H1 (cell line): Measurements from ENCODE around the gene SOS1.

Source experiments
- CEBPB ChIP-seq: IDR thresholded peaks from 2 replicates; pipeline ENCODE4 v1.6.1; 2012; ENCODE audit warnings: low read depth, low read length
- EGR1 ChIP-seq: IDR thresholded peaks from 2 replicates; pipeline ENCODE4 v1.6.1; 2011; ENCODE audit warnings: low read depth, low read length, borderline replicate concordance
- JUN ChIP-seq: IDR thresholded peaks from 2 replicates; pipeline ENCODE4 v1.6.1; 2011; ENCODE audit warnings: low read depth, mild to moderate bottlenecking, improper control_type of control experiment, low read length
- POLR2AphosphoS5 ChIP-seq: IDR thresholded peaks from 2 replicates; pipeline ENCODE4 v1.6.1; 2011; ENCODE audit warnings: low read depth, low read length
- RAD21 ChIP-seq, 2 experiments: IDR thresholded peaks in 1 of 2; conservative IDR thresholded peaks in 1 of 2; 2 replicates each; pipeline ENCODE4 v1.6.1; 2011; ENCODE audit warnings: low read depth in 2 of 2, low read length in 2 of 2, improper control_type of control experiment in 1 of 2, inconsistent platforms in 1 of 2, mild to moderate bottlenecking in 1 of 2, moderate library complexity in 1 of 2
- RFX5 ChIP-seq: IDR thresholded peaks from 2 replicates; pipeline ENCODE4 v1.6.1; 2011; ENCODE audit warnings: low read depth, low read length, improper control_type of control experiment, borderline replicate concordance
- SIN3A ChIP-seq, 2 experiments: IDR thresholded peaks in 1 of 2; conservative IDR thresholded peaks in 1 of 2; 2 replicates each; pipeline ENCODE4 v1.6.1; 2011 to 2012; ENCODE audit warnings: low read length in 2 of 2, improper control_type of control experiment in 1 of 2, low read depth in 1 of 2, mild to moderate bottlenecking in 1 of 2
- SUZ12 ChIP-seq: fragments of 200-600 bp; sonication (generic); IDR thresholded peaks from 2 replicates; pipeline ENCODE4 v1.6.1; 2012; ENCODE audit warnings: mild to moderate bottlenecking, inconsistent platforms, low read length, moderate library complexity, mixed read lengths
- TCF12 ChIP-seq: IDR thresholded peaks from 2 replicates; pipeline ENCODE4 v1.6.1; 2011; ENCODE audit warnings: low read depth, mild to moderate bottlenecking, low read length
- YY1 ChIP-seq: IDR thresholded peaks from 2 replicates; pipeline ENCODE4 v1.6.1; 2011; ENCODE audit warnings: low read depth, mild to moderate bottlenecking, low read length
- TF ChIP-seq, protein P1 (sequence below), 3 experiments: IDR thresholded peaks; 1 replicate in 2 of 3; 2 replicates in 1 of 3; pipeline versions ENCODE4 v1.5.1 to v1.6.1; 2011; ENCODE audit warnings: low read length in 3 of 3, mild to moderate bottlenecking in 3 of 3, inconsistent platforms in 2 of 3, low read depth in 1 of 3, moderate library complexity in 1 of 3; ENCODE audit not compliant: insufficient read depth in 1 of 3; ENCODE audit errors: control extremely low read depth in 1 of 3
- TF ChIP-seq, protein P2 (sequence below): IDR thresholded peaks from 2 replicates; pipeline ENCODE4 v1.6.1; 2011; ENCODE audit warnings: low read depth, mild to moderate bottlenecking, low read length; ENCODE audit not compliant: insufficient read depth
- TF ChIP-seq, protein P3 (sequence below): IDR thresholded peaks from 2 replicates; pipeline ENCODE4 v1.6.1; 2011; ENCODE audit warnings: low read length, improper control_type of control experiment
- TF ChIP-seq, protein P4 (sequence below): IDR thresholded peaks from 2 replicates; pipeline ENCODE4 v1.6.1; 2012; ENCODE audit warnings: inconsistent platforms

DNA sequence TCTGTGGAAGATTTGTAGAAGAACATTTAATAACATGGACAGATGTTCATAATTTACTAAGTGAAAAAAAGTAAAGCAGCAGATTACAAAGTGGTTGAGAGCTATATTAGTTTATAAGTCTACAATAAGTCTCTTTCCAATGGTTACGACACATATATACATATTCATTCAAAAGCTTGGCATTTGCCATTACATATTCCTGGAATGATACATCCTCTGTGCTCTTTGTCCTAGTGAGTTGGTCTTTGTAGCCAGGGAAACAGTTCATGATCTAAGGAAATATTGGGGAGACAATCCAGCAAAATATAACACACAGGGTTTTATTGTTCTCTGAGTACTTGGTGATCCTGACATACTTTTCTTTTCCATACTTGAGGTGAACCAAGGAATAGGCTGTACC lies 32.5 kb upstream of the SOS1 start:
- no peak for TF ChIP-seq SIN3A (conservative IDR thresholded peaks at IDR 0.05 in 1 of 2, IDR thresholded peaks at IDR 0.05 in 1 of 2; ENCODE audit: low read depth in 1 of 2, low read length in 2 of 2)
- TF ChIP-seq, protein P1, sequence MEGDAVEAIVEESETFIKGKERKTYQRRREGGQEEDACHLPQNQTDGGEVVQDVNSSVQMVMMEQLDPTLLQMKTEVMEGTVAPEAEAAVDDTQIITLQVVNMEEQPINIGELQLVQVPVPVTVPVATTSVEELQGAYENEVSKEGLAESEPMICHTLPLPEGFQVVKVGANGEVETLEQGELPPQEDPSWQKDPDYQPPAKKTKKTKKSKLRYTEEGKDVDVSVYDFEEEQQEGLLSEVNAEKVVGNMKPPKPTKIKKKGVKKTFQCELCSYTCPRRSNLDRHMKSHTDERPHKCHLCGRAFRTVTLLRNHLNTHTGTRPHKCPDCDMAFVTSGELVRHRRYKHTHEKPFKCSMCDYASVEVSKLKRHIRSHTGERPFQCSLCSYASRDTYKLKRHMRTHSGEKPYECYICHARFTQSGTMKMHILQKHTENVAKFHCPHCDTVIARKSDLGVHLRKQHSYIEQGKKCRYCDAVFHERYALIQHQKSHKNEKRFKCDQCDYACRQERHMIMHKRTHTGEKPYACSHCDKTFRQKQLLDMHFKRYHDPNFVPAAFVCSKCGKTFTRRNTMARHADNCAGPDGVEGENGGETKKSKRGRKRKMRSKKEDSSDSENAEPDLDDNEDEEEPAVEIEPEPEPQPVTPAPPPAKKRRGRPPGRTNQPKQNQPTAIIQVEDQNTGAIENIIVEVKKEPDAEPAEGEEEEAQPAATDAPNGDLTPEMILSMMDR (IDR thresholded peaks at IDR 0.05; ENCODE audit: control extremely low read depth in 1 of 3, insufficient read depth in 1 of 3, low read depth in 1 of 3, low read length in 3 of 3): no peak
- TF ChIP-seq JUN: no peak
- no peak for TF ChIP-seq TCF12
- TF ChIP-seq SUZ12: no peak
- TF ChIP-seq EGR1: no peak
- TF ChIP-seq, protein P2, sequence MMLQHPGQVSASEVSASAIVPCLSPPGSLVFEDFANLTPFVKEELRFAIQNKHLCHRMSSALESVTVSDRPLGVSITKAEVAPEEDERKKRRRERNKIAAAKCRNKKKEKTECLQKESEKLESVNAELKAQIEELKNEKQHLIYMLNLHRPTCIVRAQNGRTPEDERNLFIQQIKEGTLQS: no peak
- TF ChIP-seq, protein P3, sequence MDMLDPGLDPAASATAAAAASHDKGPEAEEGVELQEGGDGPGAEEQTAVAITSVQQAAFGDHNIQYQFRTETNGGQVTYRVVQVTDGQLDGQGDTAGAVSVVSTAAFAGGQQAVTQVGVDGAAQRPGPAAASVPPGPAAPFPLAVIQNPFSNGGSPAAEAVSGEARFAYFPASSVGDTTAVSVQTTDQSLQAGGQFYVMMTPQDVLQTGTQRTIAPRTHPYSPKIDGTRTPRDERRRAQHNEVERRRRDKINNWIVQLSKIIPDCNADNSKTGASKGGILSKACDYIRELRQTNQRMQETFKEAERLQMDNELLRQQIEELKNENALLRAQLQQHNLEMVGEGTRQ: no peak
- no peak for TF ChIP-seq POLR2AphosphoS5
- TF ChIP-seq, protein P4, sequence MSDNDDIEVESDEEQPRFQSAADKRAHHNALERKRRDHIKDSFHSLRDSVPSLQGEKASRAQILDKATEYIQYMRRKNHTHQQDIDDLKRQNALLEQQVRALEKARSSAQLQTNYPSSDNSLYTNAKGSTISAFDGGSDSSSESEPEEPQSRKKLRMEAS: no peak
- TF ChIP-seq RAD21 (IDR thresholded peaks at IDR 0.05 in 1 of 2, conservative IDR thresholded peaks at IDR 0.05 in 1 of 2; ENCODE audit: low read depth in 2 of 2, low read length in 2 of 2): no peak
- no peak for TF ChIP-seq CEBPB
- TF ChIP-seq YY1: no peak
- no peak for TF ChIP-seq RFX5
